Testis (tissue), 3 donors: ENCODE data around the gene SUDS3. TPM values are rescaled to one million over a fixed set of nuclear protein-coding genes. Genes with fewer than 3 reads are reported as not detected.

ENCODE experiments used
- DNase-seq: peaks from one replicate; pipeline ENCODE4 v3.0.0-alpha.2; 2019
- H3K27ac ChIP-seq, 2 donors: fragments of 200-600 bp; sonication (generic); one replicate each; pipeline ENCODE4 v1.5.1; 2019
- H3K27me3 ChIP-seq: fragments of 200-600 bp; sonication (generic); one replicate; pipeline ENCODE4 v1.5.1; 2019
- H3K36me3 ChIP-seq: fragments of 200-600 bp; sonication (generic); one replicate; pipeline ENCODE4 v1.5.1; 2017; ENCODE audit warnings: low read depth; ENCODE audit errors: missing control alignments
- H3K4me1 ChIP-seq: fragments of 200-600 bp; sonication (generic); one replicate; pipeline ENCODE4 v1.5.1; 2019
- H3K4me3 ChIP-seq, 2 donors: fragments of 200-600 bp; sonication (generic); one replicate each; pipeline ENCODE4 v1.5.1; 2017 to 2019
- H3K9me3 ChIP-seq: fragments of 200-600 bp; sonication (generic); one replicate; pipeline ENCODE4 v1.5.1; 2017
- CTCF ChIP-seq, 3 experiments: fragments of 450-650 bp in 2 of 3; fragments of 200-600 bp in 1 of 3; sonication (generic) in 1 of 3; IDR thresholded peaks; one replicate each; pipeline ENCODE4 v1.5.1; 2016 to 2019; ENCODE audit warnings: antibody characterized with exemption in 3 of 3, mild to moderate bottlenecking in 2 of 3, moderate library complexity in 1 of 3
- POLR2A ChIP-seq: fragments of 450-650 bp; IDR thresholded peaks from one replicate; pipeline ENCODE4 v1.6.1; 2017; ENCODE audit warnings: antibody characterized with exemption, mild to moderate bottlenecking, moderate library complexity
- WGBS, 2 donors: methylation state at CpG; one replicate each; pipeline ENCODE4 v1.1.5; 2018; 5-methylcytosine and 5-hydroxymethylcytosine counted together
- intact Hi-C: fragments of 100-400 bp; cut with DNase I; formaldehyde crosslinking; loops from one replicate; pipeline ENCODE4 v1.15.1; 2023; ENCODE audit warnings: low total_unique reads
- polyA plus RNA-seq: library from polyadenylated mRNA; stranded (reverse); fragments of 350-450 nt; fragmentation: Illumina TruSeq; extraction: RNeasy Lipid Tissue Mini Kit (QIAGEN cat#74804); gene quantifications from one replicate; pipeline ENCODE4 v1.2.3, GENCODE V29; 2014; ENCODE audit warnings: low read depth, low replicate concordance; ENCODE audit not compliant: insufficient read depth
- total RNA-seq, 2 donors: library from RNA; depleted of rRNA; stranded (reverse); fragments of >200 nt; gene quantifications; one replicate each; pipeline ENCODE4 v1.2.3, GENCODE V29; 2016

The SUDS3 gene
- total and polyA plus RNA-seq, 3 donors from 2014 or later = 42.3 to 89.1 (median 73.1) TPM

GRCh38 chr12:118397708-118398440, 21.5 kb downstream of the SUDS3 start:
- DNase-seq = peak; percentile 62
- 58 to 64% methylated on average over 10 of the region's 10 CpGs for WGBS, 2 donors
- H3K4me3 ChIP-seq = no peak overlapping the region
- H3K27ac ChIP-seq = peak overlapping the region in 1 of 2 donors; percentile 35
- H3K4me1 ChIP-seq = no peaks in the 10 kb centered on the region
- no peaks in the 10 kb centered on the region for H3K9me3 ChIP-seq
- no peaks in the 10 kb centered on the region for H3K36me3 ChIP-seq
- intact Hi-C loops = no loop called here
- H3K27me3 ChIP-seq = no peaks in the 10 kb centered on the region
- no peak for TF ChIP-seq POLR2A
- TF ChIP-seq CTCF (IDR thresholded peaks at IDR 0.05) = no peak

- TF ChIP-seq POLR2A = no peak
- TF ChIP-seq CTCF (IDR thresholded peaks at IDR 0.05) = no peak
- Histone ChIP-seq H3K27ac (peak overlapping the region in 1 of 2 donors; percentile 36), H3K4me1 (no peaks in the 10 kb centered on the region), H3K9me3 (no peaks in the 10 kb centered on the region), H3K4me3 (no peak overlapping the region), H3K27me3 (no peaks in the 10 kb centered on the region), H3K36me3 (no peaks in the 10 kb centered on the region)
- no peak for DNase-seq
- intact Hi-C loops = no loop called here
- WGBS, 2 donors = 75 to 76% methylated on average over 2 of the region's 2 CpGs
These were observed 22.2 kb downstream of the SUDS3 start for GRCh38 chr12:118398524-118398923.

- H3K36me3 ChIP-seq = no peaks in the 10 kb centered on the region
- no peaks in the 10 kb centered on the region for H3K9me3 ChIP-seq
- no peak overlapping the region for H3K4me3 ChIP-seq
- H3K27me3 ChIP-seq = no peaks in the 10 kb centered on the region
- intact Hi-C loops = no loop called here
- H3K27ac ChIP-seq = peak overlapping the region in 1 of 2 donors; percentile 36
- WGBS, 2 donors = 95 to 97% methylated on average over 5 of the region's 5 CpGs
- H3K4me1 ChIP-seq = no peaks in the 10 kb centered on the region
- DNase-seq = no peak
- TF ChIP-seq POLR2A (no peak), CTCF (IDR thresholded peaks at IDR 0.05) (no peak)
These were observed 22.6 kb downstream of the SUDS3 start for GRCh38 chr12:118398940-118399339.

- TF ChIP-seq CTCF (IDR thresholded peaks at IDR 0.05) (no peak), POLR2A (no peak)
These were observed 25.9 kb downstream of the SUDS3 start for GRCh38 chr12:118402251-118402650.

More at GRCh38 chr12:118402251-118402650, 25.9 kb downstream of the SUDS3 start:
- intact Hi-C loops = no loop called here
- 85 to 86% methylated on average over 6 of the region's 6 CpGs for WGBS, 2 donors
- no peaks in the 10 kb centered on the region for H3K27me3 ChIP-seq
- no peak overlapping the region for H3K27ac ChIP-seq
- H3K9me3 ChIP-seq = no peaks in the 10 kb centered on the region
- DNase-seq = no peak
- no peak overlapping the region for H3K4me3 ChIP-seq
- no peaks in the 10 kb centered on the region for H3K4me1 ChIP-seq
- no peaks in the 10 kb centered on the region for H3K36me3 ChIP-seq
